Measurements from ENCODE around the gene FREM2. TPM values are rescaled to one million over a fixed set of nuclear protein-coding genes. Genes with fewer than 3 reads are reported as not detected.

FREM2 gene
- total RNA-seq, 1 donor from 2014 or later: 2.8 TPM

DNA sequence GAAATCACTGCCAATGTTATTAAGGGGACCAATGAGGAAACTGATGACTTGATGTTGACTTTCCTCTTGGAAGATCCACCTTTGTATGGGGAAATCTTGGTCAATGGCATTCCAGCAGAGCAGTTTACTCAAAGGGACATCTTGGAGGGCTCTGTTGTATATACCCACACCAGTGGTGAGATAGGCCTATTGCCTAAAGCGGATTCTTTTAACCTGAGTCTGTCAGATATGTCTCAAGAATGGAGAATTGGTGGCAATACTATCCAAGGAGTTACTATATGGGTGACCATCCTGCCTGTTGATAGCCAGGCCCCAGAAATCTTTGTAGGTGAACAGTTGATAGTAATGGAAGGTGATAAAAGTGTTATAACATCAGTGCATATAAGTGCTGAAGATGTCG, 3.4 kb downstream of the FREM2 start:
- no peak for TF ChIP-seq EZH2 (IDR thresholded peaks at IDR 0.05; ENCODE audit: insufficient read depth, low read length)
- TF ChIP-seq, protein P1, sequence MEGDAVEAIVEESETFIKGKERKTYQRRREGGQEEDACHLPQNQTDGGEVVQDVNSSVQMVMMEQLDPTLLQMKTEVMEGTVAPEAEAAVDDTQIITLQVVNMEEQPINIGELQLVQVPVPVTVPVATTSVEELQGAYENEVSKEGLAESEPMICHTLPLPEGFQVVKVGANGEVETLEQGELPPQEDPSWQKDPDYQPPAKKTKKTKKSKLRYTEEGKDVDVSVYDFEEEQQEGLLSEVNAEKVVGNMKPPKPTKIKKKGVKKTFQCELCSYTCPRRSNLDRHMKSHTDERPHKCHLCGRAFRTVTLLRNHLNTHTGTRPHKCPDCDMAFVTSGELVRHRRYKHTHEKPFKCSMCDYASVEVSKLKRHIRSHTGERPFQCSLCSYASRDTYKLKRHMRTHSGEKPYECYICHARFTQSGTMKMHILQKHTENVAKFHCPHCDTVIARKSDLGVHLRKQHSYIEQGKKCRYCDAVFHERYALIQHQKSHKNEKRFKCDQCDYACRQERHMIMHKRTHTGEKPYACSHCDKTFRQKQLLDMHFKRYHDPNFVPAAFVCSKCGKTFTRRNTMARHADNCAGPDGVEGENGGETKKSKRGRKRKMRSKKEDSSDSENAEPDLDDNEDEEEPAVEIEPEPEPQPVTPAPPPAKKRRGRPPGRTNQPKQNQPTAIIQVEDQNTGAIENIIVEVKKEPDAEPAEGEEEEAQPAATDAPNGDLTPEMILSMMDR (IDR thresholded peaks at IDR 0.05; ENCODE audit: insufficient read depth, low read depth, low read length): no peak
- H3K4me3 Mint-ChIP-seq (ENCODE audit: unreplicated experiment): no peak overlapping the region
- Histone ChIP-seq H3K36me3 (ENCODE audit: insufficient read depth, low read length) (no peaks in the 10 kb centered on the region), H2AFZ (ENCODE audit: low read depth, low read length) (no peak overlapping the region), H3K4me3 (ENCODE audit: insufficient read depth, low read depth, low read length) (no peak overlapping the region), H3K79me2 (ENCODE audit: insufficient read depth, low read length) (no peaks in the 10 kb centered on the region), H3K27me3 (ENCODE audit: insufficient read depth, low read length) (peaks cover 18% of the 10 kb centered on the region), H3K9me3 (ENCODE audit: insufficient read depth, low read depth, low read length) (peaks cover 3% of the 10 kb centered on the region), H3K9ac (ENCODE audit: low read length) (no peak overlapping the region), H3K4me1 (ENCODE audit: insufficient read depth, low read length) (peaks cover 16% of the 10 kb centered on the region), H3K4me2 (ENCODE audit: low read length) (no peak overlapping the region), H4K20me1 (ENCODE audit: insufficient read depth, low read length) (no peaks in the 10 kb centered on the region), H3K27ac (ENCODE audit: low read depth, low read length) (no peak overlapping the region)
- FAIRE-seq (no peak), DNase-seq (ENCODE audit: low read depth) (no peak)
- H3K4me1 Mint-ChIP-seq (ENCODE audit: low read depth, unreplicated experiment): peaks cover 5% of the 10 kb centered on the region
- no peaks in the 10 kb centered on the region for H3K9me3 Mint-ChIP-seq (ENCODE audit: unreplicated experiment)
- peaks cover 15% of the 10 kb centered on the region for H3K27me3 Mint-ChIP-seq (ENCODE audit: low read depth, unreplicated experiment)
- no peak overlapping the region for H3K27ac Mint-ChIP-seq (ENCODE audit: unreplicated experiment)
- H3K36me3 Mint-ChIP-seq (ENCODE audit: low read depth, unreplicated experiment): no peaks in the 10 kb centered on the region

DNA sequence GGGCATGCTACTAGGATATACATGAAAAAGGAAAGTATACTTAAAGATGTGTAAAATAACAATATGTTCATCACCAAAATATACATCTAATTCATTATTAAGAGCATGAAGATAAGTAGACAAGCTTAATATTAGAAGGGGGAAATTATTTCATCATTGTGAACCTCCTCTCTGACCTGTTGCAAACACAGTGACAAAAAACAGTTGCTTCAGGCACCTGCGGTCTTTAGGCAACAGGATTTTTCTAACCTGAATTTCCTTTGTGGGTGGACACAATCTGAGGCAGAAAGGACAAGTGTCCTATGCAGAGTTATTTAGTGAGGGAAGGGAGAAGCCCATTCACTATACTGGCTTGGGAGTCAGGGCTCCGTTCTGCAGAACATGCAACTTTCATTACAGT, 6.3 kb downstream of the FREM2 start:
- Mint-ChIP-seq H3K36me3 (ENCODE audit: low read depth, unreplicated experiment) (no peaks in the 10 kb centered on the region), H3K4me3 (ENCODE audit: unreplicated experiment) (no peak overlapping the region), H3K27me3 (ENCODE audit: low read depth, unreplicated experiment) (peaks cover 11% of the 10 kb centered on the region), H3K9me3 (ENCODE audit: unreplicated experiment) (no peaks in the 10 kb centered on the region), H3K27ac (ENCODE audit: unreplicated experiment) (no peak overlapping the region), H3K4me1 (ENCODE audit: low read depth, unreplicated experiment) (no peaks in the 10 kb centered on the region)
- Histone ChIP-seq H4K20me1 (ENCODE audit: insufficient read depth, low read length) (no peaks in the 10 kb centered on the region), H3K4me3 (ENCODE audit: insufficient read depth, low read depth, low read length) (no peak overlapping the region), H3K4me1 (ENCODE audit: insufficient read depth, low read length) (no peaks in the 10 kb centered on the region), H3K79me2 (ENCODE audit: insufficient read depth, low read length) (no peaks in the 10 kb centered on the region), H3K9ac (ENCODE audit: low read length) (no peak overlapping the region), H3K27me3 (ENCODE audit: insufficient read depth, low read length) (peaks cover 3% of the 10 kb centered on the region), H3K36me3 (ENCODE audit: insufficient read depth, low read length) (no peaks in the 10 kb centered on the region), H3K4me2 (ENCODE audit: low read length) (no peak overlapping the region), H3K9me3 (ENCODE audit: insufficient read depth, low read depth, low read length) (peaks cover 2% of the 10 kb centered on the region), H2AFZ (ENCODE audit: low read depth, low read length) (no peak overlapping the region), H3K27ac (ENCODE audit: low read depth, low read length) (no peak overlapping the region)
- TF ChIP-seq, protein P1 (IDR thresholded peaks at IDR 0.05; ENCODE audit: insufficient read depth, low read depth, low read length): no peak
- DNase-seq (ENCODE audit: low read depth) (no peak), FAIRE-seq (no peak)

DNA sequence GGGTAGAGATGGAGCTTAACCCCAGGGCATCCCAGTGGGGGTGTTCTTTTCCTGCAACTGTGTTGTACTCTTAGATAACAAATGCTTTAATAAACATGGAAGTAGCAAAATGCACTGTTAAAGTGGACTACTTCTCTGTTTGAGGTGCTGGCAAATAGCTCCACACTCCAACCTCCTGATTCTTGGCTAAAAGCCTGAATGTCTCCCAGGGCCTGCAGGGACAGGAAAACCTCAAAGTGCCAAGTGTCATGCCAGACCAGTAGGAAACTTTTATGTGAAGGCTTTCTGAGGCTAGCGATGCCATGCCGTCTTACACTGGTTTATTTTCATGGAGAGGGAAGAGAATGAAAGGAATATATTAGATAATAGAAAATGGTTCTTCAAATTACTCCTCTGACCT, 6.8 kb downstream of the FREM2 start:
- Mint-ChIP-seq H3K27me3 (ENCODE audit: low read depth, unreplicated experiment) (peaks cover 7% of the 10 kb centered on the region), H3K36me3 (ENCODE audit: low read depth, unreplicated experiment) (no peaks in the 10 kb centered on the region), H3K9me3 (ENCODE audit: unreplicated experiment) (no peaks in the 10 kb centered on the region), H3K27ac (ENCODE audit: unreplicated experiment) (no peak overlapping the region), H3K4me3 (ENCODE audit: unreplicated experiment) (no peak overlapping the region), H3K4me1 (ENCODE audit: low read depth, unreplicated experiment) (no peaks in the 10 kb centered on the region)
- Histone ChIP-seq H3K27ac (ENCODE audit: low read depth, low read length) (no peak overlapping the region), H3K4me2 (ENCODE audit: low read length) (no peak overlapping the region), H2AFZ (ENCODE audit: low read depth, low read length) (no peak overlapping the region), H3K4me3 (ENCODE audit: insufficient read depth, low read depth, low read length) (no peak overlapping the region), H3K9ac (ENCODE audit: low read length) (no peak overlapping the region), H4K20me1 (ENCODE audit: insufficient read depth, low read length) (no peaks in the 10 kb centered on the region), H3K36me3 (ENCODE audit: insufficient read depth, low read length) (no peaks in the 10 kb centered on the region), H3K9me3 (ENCODE audit: insufficient read depth, low read depth, low read length) (no peaks in the 10 kb centered on the region), H3K4me1 (ENCODE audit: insufficient read depth, low read length) (no peaks in the 10 kb centered on the region), H3K79me2 (ENCODE audit: insufficient read depth, low read length) (no peaks in the 10 kb centered on the region), H3K27me3 (ENCODE audit: insufficient read depth, low read length) (peaks cover 1% of the 10 kb centered on the region)
- DNase-seq (ENCODE audit: low read depth) (no peak), FAIRE-seq (no peak)
- TF ChIP-seq EZH2 (IDR thresholded peaks at IDR 0.05; ENCODE audit: insufficient read depth, low read length): no peak
- TF ChIP-seq, protein P1 (IDR thresholded peaks at IDR 0.05; ENCODE audit: insufficient read depth, low read depth, low read length): no peak

All from astrocyte (in vitro differentiated cells and primary cell).